GM18520 (cell line): ENCODE data around the gene ITGB5.

Experiments
- ATAC-seq: cut with Tn5 transposase; IDR thresholded peaks from one replicate; pipeline ENCODE4 v1.9.1; 2021; ENCODE audit not compliant: unreplicated experiment

The ITGB5 gene

DNA sequence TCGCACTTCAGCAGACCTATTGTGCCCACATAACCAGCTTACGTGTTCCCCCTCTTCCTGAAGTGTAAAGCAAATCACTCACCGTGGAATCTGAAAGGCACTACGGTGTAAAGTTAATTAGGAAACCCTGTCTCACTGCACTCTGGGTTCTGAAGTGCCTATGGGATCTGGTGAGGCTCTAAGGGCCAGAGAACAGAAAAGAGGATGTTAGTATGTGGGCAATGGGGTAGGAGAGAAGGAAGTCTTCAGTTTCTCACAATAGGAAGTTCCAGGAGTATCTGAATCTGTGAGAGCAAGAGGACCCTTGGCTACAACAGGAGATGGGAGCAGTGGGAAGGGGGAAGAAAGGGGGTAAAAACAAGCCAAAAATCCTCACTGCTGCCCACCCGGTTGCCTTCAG, 71.4 kb downstream of the ITGB5 start:
- ATAC-seq = no peak

DNA sequence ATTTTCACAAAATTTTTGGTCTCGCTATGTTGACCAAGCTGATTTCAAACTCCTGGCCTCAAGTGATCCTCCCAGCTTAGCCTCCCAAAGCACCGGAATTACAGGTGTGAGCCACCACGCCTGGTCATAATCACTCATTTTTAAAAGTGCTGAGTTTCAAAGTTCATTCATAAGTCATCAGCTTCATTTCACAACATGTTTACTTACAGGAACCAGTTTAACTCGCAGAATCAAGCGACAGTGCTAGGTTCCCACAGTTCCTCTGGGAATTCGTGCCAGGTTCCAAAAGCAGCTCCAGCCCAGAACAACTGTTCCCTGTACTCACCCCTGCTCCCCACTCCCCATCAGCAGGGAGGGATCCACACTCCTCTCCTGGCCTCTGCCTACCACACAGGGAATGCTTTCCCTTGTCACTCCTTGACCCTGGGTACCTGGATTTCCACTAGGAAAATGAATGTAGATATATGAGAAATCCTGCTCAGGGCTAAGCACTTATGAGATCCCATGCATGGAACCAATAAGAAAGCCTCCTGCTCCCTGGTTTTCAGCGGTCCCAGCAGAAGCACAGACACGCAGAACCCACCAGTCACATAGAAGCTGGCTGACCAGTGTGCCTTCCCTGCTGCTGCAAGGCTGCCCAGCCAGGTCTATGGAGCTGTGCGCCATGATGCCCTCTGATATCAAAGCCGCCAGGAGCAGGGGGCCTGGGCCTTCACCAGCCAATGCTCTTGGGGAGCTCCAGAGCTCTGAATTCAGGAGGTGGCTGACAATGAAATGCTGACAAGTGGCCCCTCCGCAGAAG, 72.3 kb downstream of the ITGB5 start:
- no peak for ATAC-seq

DNA sequence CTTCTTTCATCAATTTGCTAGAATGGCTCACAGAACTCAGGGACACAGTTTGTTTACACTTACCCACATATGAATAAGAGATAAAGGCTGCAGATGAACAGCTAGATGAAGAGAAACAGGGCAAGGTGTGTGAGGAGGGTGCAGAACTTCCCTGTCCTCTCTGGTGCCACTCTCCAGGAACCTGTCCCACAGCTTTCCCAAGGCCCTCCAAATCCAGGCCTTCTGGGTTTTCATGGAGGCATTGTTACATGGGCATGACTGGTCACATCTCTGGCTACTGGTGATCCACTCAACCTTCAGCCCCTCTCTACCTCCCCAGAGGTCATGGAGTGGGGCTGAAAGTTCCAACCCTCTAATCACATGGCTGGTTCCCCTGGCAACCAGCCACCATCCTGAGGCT, 73.6 kb downstream of the ITGB5 start:
- ATAC-seq = no peak

DNA sequence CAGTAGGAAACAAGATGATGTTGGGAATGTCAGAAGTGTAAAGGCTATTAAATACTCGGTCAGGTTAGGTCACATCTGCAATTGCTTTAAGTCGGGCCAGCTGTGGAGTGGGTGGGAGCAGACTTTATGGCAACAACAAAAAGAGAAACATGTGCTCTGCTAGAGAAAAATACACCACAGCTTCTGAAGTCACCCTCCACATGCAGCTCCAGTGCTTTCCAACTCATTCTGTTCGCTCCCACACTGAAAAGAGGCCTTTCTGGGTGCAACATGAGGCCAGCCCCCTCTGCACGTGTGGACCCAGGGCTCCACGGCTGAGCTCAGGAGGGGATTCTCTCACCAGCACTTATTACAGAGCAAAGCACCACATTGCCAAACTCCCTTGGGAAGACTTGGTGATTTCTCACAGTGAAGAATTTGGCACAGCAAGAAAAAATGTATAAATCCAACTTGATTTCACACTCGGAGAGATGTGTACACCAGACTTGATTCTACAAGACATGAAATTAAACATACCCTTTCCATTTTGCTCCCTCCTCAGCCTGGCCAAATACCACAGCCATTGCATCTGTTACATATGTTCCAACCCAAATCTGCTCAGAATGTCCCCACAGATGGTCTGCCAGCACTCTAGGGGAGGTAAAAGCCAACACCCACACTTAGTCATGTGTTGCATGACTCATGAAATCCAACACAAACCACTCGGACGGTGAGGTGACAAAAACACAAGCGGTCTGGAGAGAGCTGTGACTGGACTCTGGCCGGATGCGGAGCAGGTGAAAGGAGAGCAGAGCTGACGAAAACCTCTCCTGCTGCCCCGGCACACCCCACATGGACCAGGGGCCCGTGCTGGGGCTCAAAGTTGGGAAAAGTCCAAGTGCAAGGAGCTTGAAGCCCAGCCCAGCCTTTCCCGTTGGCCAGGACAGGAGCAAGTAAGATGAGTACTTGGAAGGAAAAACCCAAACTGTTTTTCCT, 74.6 kb downstream of the ITGB5 start:
- ATAC-seq = peak; percentile 64

DNA sequence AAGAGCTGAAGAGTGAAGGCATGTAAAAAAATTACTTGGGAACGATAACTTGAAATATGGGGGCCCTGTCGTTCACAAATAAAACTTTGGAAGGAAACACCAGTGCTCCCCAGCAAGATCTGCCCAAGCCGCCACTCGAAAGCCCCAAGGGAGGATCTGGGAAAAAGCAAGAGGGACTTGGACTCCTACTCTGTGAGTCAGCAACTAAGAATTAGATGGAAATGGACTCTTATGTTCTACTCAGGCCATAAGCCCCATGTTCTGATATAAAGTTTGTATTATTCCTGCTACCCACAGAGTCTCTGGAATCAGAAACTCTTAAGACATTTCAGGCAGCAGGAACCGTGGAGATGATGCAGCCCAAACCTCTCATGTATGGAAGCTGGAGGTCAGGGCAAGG, 75.7 kb downstream of the ITGB5 start:
- no peak for ATAC-seq

DNA sequence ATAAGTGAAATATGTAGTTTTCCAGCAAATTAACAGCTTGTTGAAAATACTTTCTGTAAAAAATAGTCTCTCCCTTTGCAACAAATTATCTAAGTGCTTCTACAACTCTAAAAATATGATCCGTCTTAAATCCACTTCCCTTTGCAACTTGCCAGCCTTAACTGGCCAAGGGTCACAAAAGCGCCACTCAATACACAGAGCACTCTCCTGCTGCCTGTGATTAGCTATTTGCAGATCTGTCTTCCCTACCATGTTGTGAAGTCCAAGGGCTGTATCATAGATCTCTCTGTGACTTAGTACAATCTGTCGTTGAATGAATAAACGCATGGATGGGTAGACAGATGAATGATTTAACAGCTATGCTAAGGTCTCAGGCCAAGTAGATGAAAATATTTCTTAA, 76.2 kb downstream of the ITGB5 start:
- no peak for ATAC-seq

DNA sequence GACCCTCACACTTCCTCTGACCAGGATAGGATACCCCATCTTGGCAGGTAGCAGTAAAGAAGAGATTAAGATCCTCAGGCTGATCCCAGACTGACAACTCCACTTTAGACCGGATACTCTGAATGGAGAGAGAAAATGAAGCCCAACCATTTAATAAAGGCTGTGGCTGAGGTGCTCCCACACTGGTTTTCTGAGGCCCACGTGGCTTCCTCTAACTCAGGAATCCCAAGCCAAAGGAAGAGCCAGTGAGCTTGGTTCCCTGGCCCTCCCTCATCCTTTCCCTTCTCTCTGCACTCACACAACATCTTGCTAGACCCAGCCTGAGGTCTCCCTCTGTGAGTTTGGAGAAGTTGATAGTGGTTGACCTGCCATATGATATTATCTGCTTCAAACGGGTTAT, 78.1 kb downstream of the ITGB5 start:
- no peak for ATAC-seq

DNA sequence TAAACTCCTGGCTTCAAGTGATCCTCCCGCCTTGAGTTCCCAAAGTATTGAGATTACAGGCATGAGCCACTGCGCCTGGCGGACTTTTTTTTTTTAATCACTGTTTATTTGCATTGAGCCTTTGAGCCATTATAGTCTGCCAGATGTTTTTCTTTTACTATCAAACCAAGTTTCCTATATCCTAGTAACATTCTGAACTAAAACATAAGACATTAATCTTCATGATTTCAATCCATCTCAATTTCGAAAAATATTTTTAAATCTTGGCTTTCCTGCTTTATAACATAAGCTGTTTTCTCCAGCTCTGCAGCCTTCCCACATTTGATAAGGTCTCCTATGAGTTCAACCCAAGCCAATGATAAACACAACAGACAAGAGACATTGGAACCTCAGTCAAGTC, 81.5 kb downstream of the ITGB5 start:
- no peak for ATAC-seq

DNA sequence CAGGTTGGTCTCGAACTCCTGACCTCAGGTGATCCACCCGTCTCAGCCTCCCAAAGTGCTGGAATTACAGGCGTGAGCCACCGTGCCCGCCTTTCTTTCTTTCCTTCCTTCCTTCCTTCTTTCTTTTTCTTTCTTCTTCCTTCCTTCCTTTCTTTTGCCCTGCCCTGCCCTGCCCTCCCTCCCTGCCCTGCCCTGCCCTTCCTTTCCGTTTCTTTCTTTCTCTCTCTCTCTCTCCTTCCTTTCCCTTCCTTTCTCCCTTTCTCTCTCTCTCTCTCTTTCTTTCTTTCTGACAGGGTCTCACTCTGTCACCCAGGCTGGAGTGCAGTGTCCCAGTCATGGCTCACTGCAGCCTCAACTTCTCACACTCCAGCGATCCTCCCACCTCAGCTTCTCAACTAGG, 82.3 kb downstream of the ITGB5 start:
- no peak for ATAC-seq

DNA sequence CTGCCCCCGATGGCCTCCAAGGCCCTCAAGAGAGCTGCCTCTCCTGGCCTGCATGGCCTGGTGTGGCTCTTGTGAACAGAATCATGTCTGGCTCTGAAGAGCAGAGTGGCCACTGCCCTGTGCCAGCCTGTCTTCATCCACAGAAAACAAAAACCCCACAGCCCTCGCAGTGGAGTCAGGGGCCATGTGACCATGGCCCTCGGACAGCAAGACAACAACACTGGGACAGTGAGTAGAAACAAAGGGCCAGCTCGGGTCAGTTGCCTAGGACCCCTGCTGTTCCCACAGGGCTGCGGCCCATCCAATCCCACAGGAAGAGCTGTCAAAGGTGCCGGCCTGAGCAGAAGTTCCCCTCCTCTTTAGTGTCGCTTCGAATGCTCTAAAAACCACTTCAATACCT, 84.5 kb downstream of the ITGB5 start:
- no peak for ATAC-seq

DNA sequence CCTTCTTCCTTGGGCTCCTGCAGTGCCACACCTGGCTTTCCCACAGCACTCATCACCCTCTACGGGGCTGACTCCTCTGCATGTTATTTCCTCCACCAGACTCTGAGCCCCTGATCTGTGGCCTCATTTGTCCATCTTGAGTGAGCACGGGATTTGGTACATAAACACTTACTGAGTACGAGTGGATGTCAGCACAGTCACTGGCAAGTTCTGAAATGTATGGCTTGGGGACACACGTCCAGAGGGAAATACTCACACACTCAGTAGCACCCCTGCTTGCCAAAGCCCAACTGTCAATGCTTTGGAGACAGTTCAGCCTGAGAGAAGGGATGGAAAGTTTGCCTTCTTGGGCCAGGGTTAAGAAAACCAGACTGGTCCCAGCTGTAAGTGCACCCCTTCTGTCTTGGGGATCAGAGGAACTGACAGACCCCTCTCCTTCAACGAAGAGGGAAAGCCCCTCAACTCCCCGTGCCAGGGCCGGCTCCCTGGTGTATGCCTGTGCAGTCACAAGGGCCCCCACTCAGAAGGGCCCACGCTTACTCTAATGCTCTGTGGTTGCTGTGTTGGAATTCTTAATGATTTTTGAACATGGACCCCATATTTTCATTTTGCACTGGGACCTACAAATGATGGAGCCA, 85.0 kb downstream of the ITGB5 start:
- no peak for ATAC-seq

DNA sequence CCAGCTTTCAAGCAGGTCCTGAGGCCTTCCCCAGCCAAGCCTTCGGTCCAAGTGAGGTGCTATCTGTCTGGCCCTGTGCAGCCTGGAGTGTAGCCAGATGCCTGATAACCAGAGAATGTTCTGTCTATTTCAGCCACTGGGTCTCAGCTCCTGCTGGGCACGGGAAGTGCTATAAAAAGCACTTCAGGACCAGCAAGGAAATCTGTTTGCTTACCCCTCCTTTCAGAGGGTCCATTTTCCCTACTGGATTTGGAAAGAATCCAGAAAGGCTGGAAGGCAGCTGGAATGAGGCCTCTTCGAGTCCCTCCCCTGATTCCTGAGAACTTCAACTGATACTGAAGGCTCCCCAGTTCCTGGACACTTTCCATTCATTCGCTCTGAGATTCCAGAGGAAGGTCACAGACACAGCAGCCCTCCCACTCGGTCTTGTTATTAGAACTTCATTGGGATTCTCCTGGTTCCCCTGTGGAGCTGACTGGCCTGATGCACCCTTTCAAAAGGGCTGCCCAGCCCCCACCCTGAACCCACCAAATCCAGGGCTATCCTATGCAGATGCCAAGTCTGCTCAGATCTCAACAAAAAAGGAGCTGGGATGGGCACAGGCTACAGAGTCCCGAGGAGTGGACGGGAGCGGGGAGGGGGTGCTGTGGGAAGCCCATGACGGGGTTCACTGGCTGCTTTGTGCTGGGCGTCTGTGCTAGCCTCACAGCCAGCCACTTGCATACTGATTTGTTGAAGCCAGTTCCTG, 86.5 kb downstream of the ITGB5 start:
- ATAC-seq = no peak

DNA sequence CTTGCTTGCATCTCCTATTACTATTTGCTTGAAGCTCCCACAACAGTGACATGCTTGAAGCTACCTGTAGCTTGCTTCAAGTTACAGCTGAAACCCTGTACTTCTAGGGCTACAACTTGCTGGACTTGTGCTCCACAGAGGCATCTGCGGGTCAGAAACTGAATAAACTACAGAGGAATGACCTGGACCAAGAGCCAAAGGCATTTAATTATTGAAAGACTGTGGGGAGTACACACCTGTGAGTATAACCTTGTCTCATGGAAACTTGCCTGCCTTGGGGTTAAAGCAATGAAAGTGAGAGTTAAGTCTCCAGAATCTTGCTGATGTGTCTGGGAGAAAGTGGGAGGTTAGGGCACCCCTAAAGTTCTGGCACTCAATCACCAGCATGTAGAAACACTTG, 87.1 kb downstream of the ITGB5 start:
- ATAC-seq = no peak

DNA sequence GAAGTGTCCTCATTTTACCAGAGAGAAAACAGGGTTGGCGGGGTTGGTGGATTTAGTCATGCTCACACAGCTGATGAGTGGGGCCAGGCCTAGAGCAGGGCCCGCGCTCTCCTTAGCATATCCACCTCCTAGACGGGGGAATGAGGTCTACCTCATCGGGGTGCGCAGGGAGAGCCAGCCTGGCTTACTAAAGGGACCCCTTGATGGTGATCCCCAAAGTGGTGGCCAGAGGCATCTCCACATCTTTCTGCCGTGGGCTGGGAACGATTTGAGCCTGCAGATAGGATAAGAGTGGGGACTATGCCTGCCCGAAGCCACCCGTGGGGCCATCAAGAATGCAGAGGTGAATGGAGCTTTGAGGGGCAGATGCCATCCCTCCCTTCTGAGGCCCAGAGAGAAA, 87.5 kb downstream of the ITGB5 start:
- ATAC-seq = no peak

DNA sequence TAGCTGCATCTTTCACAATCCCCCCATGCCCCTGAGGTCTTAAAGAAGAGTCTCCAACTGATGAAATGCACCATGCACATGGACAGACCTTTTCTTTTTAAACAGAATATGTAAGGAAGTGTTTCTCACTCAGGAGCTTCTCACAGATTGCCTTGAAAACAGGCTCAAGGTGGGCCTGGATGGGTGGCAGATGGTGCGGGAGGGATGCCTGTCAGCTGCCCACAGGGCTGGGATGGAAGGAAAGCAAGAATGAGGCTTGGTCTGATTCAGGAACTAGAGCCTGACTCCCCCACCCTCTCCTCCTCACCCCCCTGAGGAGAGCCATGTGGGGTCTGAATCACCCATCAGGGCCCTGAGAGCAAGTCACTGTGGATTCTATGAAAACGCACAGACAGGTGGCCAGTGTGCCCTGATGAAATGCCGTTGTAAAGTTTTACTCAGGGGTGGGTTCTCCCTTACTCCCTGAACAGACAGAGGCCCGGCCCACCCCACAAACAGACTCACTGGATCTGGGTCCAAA, 89.7 kb downstream of the ITGB5 start:
- ATAC-seq = no peak

DNA sequence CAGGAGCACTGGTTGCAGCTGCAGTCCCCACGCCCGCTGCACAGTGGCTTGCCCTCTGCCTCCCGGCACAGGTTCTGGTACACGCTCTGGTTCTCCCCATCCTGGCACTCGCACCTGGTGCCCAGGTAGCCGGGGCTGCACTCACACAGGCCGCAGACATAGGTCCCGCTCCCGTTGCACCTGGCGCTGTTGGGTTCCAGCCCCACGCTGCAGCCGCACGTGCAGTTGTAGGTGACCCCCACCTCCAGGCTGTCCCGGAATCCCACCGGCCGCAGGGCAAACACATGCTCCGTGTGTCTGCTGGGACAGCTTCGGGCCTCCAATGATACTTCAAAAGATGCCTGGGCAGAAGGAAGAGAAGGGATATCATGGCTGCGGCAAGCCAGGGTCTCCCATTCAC, 90.7 kb downstream of the ITGB5 start:
- ATAC-seq = no peak

DNA sequence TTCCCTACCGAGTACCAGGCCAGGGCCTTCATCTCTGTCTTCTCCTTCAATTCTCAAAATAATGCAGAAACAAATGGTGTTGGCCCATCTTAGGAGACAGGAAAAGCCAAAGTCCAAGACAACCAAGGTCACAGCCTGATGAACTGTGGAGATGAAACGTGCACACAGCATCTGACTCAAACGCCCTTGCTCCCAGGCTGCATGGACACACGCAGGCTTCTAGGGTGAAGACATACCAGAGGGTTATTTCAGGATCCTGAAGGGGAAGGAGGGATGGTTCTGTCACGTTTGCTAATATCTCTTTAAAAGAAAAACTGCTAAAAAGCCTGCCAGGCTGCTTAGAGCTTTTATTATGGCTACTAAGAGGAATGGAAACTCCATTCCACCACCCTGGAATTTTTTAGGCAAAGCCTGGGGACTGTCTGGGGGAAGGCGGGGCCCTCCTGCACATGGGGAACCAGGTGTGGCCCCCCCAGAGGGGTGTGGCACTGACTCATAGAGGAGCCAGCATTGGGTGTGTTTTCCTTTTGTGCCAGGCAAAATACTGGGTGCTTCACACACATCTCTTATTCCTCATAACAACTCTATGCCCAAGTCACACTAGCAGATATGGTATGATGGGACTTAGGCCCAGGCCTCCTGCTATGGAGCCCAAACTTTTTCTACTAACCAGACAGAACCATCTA, 94.0 kb downstream of the ITGB5 start:
- no peak for ATAC-seq

DNA sequence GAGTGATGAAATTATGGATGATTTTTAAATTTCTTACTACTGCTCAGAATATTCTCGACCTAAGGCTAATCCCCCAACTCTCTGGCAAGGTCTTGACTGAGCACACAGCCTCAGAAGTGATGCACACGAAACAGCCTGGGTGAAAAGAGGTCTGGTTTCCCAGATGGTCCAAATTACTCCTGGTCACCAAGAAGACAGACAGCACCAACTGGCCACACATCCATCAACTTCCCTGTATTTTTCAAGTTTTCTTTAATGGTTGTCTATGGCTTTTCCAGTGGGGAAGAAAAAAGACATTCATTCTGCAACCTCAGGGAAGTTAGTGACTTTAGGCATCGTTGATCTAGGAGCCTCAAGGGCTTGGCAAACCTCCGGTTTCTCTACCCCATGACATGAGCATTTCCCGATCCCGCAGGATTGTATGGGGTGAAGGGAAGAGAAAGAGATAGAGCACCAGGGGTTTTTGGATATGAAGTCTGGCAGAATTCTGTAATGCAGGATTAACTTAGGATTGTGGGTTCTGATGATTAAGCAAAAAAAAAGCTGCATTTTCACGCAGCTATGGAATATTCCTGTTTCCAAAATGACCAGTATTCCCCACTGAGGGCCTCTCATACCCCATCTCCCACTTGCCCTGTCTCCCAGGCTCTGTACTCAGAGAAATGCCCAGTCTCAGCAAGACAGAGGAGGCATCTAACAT, 94.7 kb downstream of the ITGB5 start:
- ATAC-seq = no peak

DNA sequence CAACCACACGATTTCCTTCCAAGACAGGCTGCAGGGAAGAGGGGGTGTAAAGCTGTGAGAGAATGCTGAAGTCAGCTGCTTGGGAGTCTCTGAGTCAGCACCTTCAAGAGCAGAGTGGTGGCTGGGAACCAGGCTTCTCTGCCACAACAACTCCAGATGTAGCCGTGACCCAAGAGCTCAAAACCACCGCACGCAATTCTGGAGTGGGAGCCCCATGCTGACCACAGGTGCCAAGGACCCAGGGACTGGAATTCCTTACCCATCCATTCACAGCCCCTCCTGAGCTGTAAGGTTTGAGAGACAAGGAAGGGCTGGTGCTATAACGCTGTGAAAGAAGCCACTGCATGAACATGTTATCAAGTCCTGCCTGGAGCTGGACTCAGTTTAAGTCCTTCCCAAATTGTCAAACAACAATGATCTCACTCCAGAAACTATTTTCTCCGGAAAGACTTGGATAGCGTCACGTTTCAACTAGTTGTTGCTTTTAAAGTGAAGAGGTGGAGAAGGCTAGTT, 95.5 kb downstream of the ITGB5 start:
- ATAC-seq = no peak
